ENCODE measurements around the gene CACNG4.

DNA sequence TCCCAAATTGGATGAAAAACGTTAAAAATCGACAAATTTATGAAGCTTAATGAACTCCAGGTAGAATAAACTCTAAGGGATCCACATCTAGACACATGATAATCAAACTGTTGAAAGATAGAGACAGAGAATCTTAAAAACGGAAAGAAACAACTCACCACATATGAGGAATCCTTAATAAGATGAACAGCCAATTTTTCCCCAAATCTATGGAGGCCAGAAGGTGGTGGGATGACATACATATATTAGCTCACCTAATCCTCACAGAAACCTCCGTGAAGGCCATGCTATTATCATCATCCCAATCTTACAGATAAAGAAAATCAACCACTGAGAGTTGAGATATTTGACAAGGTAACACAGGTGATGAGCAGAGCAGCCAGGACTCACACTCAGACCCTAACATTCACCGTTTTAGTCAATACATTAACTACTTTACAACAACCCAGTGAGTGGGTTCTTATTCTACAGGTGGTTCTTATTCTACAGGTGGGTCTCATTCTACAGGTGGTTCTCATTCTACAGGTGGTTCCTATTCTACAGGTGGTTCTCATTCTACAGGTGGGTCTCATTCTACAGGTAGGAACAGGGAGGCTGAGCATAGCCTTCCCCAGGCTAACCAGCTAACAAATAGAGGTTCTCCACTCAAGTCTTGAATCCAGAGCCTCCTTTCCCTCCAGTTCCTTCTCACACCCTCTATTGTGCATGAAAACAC, 84.7 kb downstream of the CACNG4 start:
- TF ChIP-seq POLR2A (IDR thresholded peaks at IDR 0.05) = no peak
- TF ChIP-seq, protein P1, sequence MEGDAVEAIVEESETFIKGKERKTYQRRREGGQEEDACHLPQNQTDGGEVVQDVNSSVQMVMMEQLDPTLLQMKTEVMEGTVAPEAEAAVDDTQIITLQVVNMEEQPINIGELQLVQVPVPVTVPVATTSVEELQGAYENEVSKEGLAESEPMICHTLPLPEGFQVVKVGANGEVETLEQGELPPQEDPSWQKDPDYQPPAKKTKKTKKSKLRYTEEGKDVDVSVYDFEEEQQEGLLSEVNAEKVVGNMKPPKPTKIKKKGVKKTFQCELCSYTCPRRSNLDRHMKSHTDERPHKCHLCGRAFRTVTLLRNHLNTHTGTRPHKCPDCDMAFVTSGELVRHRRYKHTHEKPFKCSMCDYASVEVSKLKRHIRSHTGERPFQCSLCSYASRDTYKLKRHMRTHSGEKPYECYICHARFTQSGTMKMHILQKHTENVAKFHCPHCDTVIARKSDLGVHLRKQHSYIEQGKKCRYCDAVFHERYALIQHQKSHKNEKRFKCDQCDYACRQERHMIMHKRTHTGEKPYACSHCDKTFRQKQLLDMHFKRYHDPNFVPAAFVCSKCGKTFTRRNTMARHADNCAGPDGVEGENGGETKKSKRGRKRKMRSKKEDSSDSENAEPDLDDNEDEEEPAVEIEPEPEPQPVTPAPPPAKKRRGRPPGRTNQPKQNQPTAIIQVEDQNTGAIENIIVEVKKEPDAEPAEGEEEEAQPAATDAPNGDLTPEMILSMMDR (IDR thresholded peaks at IDR 0.05) = no peak

Data from heart left ventricle (tissue), 13 donors.